Measurements from ENCODE around the gene CD99L2.
A peak's percentile ranks its signal among the peaks of the same experiment; 100 is the strongest.

Gene CD99L2

DNA sequence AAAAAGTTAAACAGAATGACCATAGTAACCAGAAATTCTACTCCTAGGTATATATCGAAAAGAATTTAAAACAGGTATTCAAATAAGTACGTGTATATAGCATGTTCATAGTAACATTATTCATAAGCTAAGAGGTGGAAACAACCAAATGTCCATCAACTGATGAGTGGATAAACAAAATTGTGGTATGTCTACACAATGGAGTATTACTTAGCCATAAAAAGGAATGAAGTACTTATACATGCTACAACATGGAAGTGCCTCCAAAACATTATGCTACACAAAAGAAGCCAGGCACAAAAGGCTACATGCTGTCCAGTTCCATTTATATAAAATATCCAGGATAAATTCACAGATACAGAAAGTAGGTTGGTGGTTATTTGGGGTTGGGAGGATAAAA, 76.5 kb downstream of the CD99L2 start:
- no peak for DNase-seq (ENCODE audit: low read depth)
- no peak overlapping the region for H3K4me3 ChIP-seq (ENCODE audit: control insufficient read depth, low read depth, low read length)
- TF ChIP-seq, protein P1, sequence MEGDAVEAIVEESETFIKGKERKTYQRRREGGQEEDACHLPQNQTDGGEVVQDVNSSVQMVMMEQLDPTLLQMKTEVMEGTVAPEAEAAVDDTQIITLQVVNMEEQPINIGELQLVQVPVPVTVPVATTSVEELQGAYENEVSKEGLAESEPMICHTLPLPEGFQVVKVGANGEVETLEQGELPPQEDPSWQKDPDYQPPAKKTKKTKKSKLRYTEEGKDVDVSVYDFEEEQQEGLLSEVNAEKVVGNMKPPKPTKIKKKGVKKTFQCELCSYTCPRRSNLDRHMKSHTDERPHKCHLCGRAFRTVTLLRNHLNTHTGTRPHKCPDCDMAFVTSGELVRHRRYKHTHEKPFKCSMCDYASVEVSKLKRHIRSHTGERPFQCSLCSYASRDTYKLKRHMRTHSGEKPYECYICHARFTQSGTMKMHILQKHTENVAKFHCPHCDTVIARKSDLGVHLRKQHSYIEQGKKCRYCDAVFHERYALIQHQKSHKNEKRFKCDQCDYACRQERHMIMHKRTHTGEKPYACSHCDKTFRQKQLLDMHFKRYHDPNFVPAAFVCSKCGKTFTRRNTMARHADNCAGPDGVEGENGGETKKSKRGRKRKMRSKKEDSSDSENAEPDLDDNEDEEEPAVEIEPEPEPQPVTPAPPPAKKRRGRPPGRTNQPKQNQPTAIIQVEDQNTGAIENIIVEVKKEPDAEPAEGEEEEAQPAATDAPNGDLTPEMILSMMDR (IDR thresholded peaks at IDR 0.05; ENCODE audit: control insufficient read depth, insufficient read depth, low read depth, low read length, missing control alignments) = no peak

DNA sequence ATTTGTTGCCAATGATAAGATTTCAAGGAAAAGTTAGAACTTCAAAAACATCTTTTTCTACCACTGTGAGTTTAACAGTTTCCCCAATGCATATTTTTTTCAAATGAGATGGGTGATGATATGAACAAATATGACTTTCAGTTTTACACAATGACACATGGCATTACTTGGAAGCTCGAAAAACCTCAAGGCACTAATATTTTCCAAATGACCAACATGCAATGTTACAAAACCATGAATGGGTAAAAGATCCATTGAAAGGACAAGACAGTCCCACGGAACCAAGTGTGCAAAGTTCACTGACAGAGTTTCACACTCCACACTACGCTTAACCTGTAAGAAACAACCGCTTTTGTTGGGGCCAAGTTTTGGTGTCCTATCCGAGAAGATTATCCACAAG, 84.5 kb downstream of the CD99L2 start:
- peak; percentile 17 for DNase-seq (ENCODE audit: low read depth)
- no peak overlapping the region for H3K4me3 ChIP-seq (ENCODE audit: control insufficient read depth, low read depth, low read length)
- TF ChIP-seq, protein P1 (IDR thresholded peaks at IDR 0.05; ENCODE audit: control insufficient read depth, insufficient read depth, low read depth, low read length, missing control alignments) = no peak

DNA sequence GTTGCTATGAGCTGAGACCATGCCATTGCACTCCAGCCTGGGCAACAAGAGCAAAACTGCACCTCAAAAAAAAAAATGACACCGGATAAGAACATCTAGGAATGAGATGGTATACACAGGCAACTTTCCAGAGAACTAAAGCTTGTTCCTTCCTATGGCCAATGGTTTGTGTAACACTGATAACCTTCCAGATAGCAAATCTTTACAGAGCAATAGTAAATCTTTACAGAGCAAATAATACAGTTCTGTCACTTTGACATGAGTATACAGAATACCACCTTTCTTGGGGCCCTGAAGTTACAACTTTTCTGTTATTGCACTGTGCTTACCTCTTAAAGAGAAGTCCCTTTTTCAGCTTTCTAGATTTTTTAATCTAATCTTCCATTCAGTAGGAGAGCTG, 91.6 kb downstream of the CD99L2 start:
- DNase-seq (ENCODE audit: low read depth) = no peak
- TF ChIP-seq, protein P1 (IDR thresholded peaks at IDR 0.05; ENCODE audit: control insufficient read depth, insufficient read depth, low read depth, low read length, missing control alignments) = no peak
- H3K4me3 ChIP-seq (ENCODE audit: control insufficient read depth, low read depth, low read length) = no peak overlapping the region

DNA sequence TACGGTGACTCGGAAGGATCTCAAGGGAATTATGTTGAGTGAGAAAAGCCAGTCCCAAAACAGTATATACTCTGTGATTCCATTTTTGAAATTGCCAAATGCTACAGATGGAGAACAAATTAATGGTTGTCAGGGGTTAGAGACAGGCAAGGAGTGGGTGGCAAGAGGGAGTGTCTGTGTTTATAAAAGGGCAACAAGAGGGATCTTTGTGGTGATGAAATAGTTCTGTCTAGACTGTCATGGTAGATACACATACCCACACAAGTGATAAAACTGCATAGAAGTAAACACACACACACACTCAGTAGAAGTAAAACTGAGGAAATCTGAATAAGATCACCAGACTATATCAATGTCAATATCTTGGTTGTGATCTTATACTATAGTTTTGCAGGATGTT, 92.7 kb downstream of the CD99L2 start:
- H3K4me3 ChIP-seq (ENCODE audit: control insufficient read depth, low read depth, low read length) = no peak overlapping the region
- DNase-seq (ENCODE audit: low read depth) = no peak
- TF ChIP-seq, protein P1 (IDR thresholded peaks at IDR 0.05; ENCODE audit: control insufficient read depth, insufficient read depth, low read depth, low read length, missing control alignments) = no peak

DNA sequence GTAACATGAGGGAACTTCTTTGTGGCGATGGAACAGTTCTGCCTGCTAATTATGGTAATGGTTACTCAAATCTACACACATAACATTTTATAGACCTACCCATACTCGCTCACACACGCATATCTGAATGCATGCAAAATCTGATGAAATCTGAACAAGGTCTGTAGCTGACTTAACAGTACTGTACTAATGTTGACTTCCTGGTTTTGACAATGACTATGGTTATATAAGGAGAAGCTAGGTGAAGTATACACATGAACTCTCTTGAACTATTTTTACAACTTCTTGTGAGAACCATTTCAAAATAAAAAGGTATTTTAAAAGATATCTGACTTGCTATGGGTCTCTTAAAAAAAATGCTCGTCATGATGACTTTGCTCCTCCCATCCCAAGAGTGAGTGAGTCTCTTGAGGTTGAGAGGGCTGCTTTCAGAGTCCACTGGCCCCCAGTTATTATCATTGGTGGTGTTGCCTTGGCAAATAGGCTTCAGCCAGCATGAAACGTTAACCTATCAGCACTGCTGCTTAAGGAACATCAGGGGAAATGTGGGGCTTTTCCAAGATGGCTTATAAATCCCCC, 105.4 kb downstream of the CD99L2 start:
- no peak for DNase-seq (ENCODE audit: low read depth)
- TF ChIP-seq, protein P1 (IDR thresholded peaks at IDR 0.05; ENCODE audit: control insufficient read depth, insufficient read depth, low read depth, low read length, missing control alignments) = no peak
- no peak overlapping the region for H3K4me3 ChIP-seq (ENCODE audit: control insufficient read depth, low read depth, low read length)

DNA sequence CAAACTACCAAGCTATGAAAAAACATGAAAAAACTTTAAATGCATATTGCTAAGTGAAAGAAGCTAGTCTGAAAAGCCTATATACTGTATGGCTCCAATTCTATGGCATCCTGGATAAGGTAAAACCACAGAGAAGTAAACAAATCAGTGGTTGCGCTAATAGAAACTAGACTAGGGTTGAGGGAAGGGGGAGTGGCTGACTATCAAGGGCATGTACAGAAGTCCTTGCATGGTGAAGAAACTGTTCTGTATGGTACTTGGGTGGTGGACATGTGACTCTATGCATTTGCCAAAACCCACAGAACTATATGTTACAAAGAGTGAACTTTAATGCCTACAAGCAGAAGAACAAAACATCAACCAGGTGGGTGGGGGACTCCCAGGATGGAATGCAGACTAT, 108.4 kb downstream of the CD99L2 start:
- TF ChIP-seq, protein P1 (IDR thresholded peaks at IDR 0.05; ENCODE audit: control insufficient read depth, insufficient read depth, low read depth, low read length, missing control alignments) = no peak
- no peak for DNase-seq (ENCODE audit: low read depth)
- H3K4me3 ChIP-seq (ENCODE audit: control insufficient read depth, low read depth, low read length) = no peak overlapping the region

DNA sequence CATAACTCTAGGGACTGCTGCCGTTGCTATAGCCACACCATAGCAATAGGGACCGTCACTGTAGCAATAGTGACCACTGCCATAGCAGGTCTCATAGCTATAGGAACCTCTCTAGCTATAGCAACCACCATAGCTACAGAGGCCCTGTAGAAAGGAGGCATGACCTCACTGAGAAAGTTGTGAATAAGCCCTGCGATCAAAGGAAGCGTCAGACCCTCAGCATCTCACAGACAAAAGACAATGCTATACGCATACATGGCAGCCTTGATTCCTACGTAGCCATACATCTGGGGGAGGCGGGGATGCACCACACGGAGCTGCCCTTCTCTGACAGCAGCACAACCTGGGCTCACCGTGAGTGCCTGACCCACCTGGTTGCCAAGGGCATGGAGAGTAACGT, 116.8 kb downstream of the CD99L2 start:
- H3K4me3 ChIP-seq (ENCODE audit: control insufficient read depth, low read depth, low read length) = no peak overlapping the region
- no peak for DNase-seq (ENCODE audit: low read depth)
- TF ChIP-seq, protein P1 (IDR thresholded peaks at IDR 0.05; ENCODE audit: control insufficient read depth, insufficient read depth, low read depth, low read length, missing control alignments) = no peak
